ENCODE data around the gene MLN.

Gene MLN

GRCh38 chr6:33803571-33804053, at the start of gene MLN:
Gene MLN, minus strand, starts transcription at chr6:33804003. Its CDS starts 2,840 bp downstream, at chr6:33801163.
- no peak for DNase-seq (ENCODE audit: low spot score)

- DNase-seq (ENCODE audit: low spot score) = no peak
Measured at GRCh38 chr6:33853026-33853425, 49.2 kb upstream of the MLN start.

- peak; percentile 26 for DNase-seq (ENCODE audit: low spot score)
Measured at GRCh38 chr6:33851959-33852358, 48.2 kb upstream of the MLN start.

GRCh38 chr6:33850869-33851541, 47.2 kb upstream of the MLN start:
- no peak for DNase-seq (ENCODE audit: low spot score)

- DNase-seq (ENCODE audit: low spot score) = no peak
Measured at GRCh38 chr6:33850296-33850695, 46.5 kb upstream of the MLN start.

- no peak for DNase-seq (ENCODE audit: low spot score)
Measured at GRCh38 chr6:33849500-33850075, 45.8 kb upstream of the MLN start.

- no peak for DNase-seq (ENCODE audit: low spot score)
Measured at GRCh38 chr6:33848484-33848883, 44.7 kb upstream of the MLN start.

GRCh38 chr6:33847867-33848266, 44.1 kb upstream of the MLN start:
- DNase-seq (ENCODE audit: low spot score) = no peak

- DNase-seq (ENCODE audit: low spot score) = no peak
Measured at GRCh38 chr6:33847078-33847477, 43.3 kb upstream of the MLN start.

GRCh38 chr6:33846226-33846625, 42.4 kb upstream of the MLN start:
- no peak for DNase-seq (ENCODE audit: low spot score)

- DNase-seq (ENCODE audit: low spot score) = no peak
Measured at GRCh38 chr6:33845031-33845745, 41.4 kb upstream of the MLN start.

GRCh38 chr6:33843131-33844121, 39.6 kb upstream of the MLN start:
- DNase-seq (ENCODE audit: low spot score) = no peak

- no peak for DNase-seq (ENCODE audit: low spot score)
Measured at GRCh38 chr6:33841868-33842267, 38.1 kb upstream of the MLN start.

- DNase-seq (ENCODE audit: low spot score) = no peak
Measured at GRCh38 chr6:33841070-33841469, 37.3 kb upstream of the MLN start.

GRCh38 chr6:33840048-33840926, 36.5 kb upstream of the MLN start:
- peak; percentile 46 for DNase-seq (ENCODE audit: low spot score)

GRCh38 chr6:33839399-33840047, 35.7 kb upstream of the MLN start:
- DNase-seq (ENCODE audit: low spot score) = no peak

- no peak for DNase-seq (ENCODE audit: low spot score)
Measured at GRCh38 chr6:33838983-33839382, 35.2 kb upstream of the MLN start.

- DNase-seq (ENCODE audit: low spot score) = no peak
Measured at GRCh38 chr6:33837971-33838665, 34.3 kb upstream of the MLN start.

GRCh38 chr6:33836806-33837469, 33.1 kb upstream of the MLN start:
- no peak for DNase-seq (ENCODE audit: low spot score)
